GM20431 (cell line): ENCODE results near the gene MAGT1.
"Not testable (repeated sequence)": the region's sequence is repeated elsewhere in the genome, so short reads cannot be mapped to it uniquely, and the experiment has no call there.

Experiments
- in situ Hi-C: fragments of 300-500 bp; cut with MseI, MboI; formaldehyde crosslinking; loops from one replicate; pipeline ENCODE4 v1.15.0; 2020; ENCODE audit warnings: low sequenced_read_pairs; ENCODE audit not compliant: unreplicated experiment

The MAGT1 gene

DNA sequence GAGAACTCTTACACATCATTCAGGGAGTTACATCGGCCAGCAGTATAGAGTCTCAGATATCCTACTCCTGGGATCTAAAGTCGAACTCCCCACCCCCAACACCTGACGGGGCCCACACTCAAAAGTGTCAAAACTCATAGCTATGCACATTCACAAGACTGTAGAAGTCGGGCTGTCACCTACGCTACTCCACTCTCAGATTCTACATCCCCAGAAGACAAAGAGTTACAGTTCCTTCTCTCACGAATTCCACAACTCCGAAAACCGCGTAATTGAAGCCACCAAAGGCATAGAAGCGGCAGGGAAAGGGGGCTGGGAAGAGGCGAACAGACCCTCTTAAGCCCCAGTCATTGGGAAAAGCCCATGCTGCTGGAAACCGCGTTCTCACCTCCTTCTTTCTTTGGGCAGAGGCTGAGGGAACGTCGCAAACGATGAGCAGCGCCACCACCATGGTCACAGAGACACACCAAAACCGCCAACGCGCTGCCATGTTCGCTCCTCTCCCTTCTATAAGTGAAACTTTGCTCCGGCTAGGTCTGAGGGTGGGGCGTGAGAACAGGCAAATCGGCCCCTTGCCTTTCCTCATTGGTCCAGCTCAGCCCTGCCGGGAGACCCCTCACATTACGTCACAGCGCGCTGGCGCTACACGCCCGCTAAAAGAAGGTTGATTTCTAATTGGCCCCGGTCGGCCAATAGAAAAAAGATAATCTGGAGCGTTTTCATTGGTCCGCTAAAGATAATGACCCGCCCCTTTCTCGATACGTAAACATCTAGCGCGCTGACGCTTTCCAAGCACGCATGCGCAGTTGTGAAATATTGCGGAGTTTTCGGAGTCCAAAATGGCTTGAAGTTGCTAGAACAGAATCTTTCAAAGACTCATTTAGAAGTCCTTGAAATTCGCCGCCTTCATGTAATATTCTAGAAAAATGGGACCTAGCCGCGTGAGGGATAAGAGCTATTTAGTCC is at the start of gene MAGT1:
MAGT1 (minus strand) TSS at position 515 of the 966 bp plus-strand sequence; CDS start at position 490, 25 bp downstream.
- in situ Hi-C loops, result no loop called here

GRCh38 chrX:77945031-77945430 is 49.8 kb upstream of the MAGT1 start:
- in situ Hi-C loops, result not testable (repeated sequence)

GRCh38 chrX:77938083-77938680 is 42.9 kb upstream of the MAGT1 start:
- in situ Hi-C loops, result no loop called here

DNA sequence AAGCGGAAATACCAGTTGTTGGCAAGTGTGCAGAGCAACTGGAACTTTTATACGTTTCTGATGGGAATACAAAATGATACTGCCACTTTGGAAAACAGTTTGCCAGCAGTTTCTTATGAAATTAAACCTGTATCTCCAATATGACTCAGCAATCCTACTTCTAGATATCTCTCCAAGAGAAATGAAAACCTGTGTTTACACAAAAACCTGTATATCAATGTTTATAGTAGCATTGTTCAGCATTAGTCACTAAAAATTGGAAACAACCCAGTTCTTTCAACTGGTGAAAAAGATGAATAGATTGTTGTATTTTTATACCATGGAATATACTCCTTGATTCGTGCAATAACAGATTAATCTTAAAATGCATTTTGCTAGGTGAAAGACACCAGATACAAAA is 42.1 kb upstream of the MAGT1 start:
- in situ Hi-C loops, result no loop called here

DNA sequence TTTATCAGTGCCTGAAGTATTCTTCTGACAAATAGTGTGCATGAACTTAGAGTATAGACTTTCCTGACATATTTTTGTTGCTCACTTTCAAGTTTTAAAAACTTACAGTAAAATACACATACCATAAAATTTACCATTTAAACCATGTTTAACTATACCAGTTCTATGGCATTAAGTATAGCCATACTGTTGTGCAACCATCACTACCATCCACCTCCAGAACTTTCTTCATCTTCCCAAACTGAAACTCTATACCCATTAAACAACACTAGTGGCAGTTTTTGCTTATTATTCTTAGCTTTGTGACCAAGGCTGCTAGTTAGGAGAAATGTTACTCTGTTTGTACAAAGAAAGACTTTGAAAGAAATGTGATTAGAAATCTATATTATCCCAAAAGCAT is 41.1 kb upstream of the MAGT1 start:
- in situ Hi-C loops, result no loop called here

DNA sequence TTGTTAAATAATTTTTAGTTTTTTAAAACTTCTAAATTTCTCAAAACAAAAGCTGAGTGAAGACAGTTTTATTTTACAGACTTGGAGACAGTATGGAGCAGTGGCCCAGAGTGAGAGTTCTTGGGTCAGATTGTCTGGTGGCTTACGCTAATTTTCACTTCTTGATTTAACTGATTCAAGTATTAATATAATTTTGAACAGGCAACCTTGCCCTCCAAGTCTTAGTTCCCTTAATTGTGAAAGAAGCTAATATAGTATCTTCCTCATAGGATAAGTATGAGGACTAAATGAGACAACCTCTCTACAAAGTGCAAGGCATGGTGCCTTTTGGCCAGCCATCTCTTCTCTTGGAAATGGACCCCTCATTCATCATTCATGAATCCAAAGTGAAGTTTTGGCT is 40.7 kb upstream of the MAGT1 start:
- in situ Hi-C loops, result no loop called here

DNA sequence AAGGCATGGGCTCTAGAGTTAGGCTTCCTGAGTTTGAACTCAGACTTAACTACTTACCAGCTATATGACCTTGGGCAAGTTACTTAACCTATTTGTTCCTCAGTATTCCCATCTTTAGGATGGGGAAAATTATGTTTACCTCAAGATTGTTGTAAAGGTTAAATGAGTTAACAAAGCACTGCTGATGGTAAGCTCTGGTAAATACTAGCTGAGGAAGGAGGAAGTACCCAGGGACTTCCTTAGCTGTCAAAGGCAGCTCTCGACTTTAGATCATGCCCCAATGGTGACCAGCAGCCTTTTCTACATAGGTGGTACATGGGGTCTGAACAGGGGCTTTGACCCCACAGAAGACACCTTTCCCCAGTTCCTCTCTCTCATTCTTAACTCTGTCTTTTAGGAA is 35.3 kb upstream of the MAGT1 start:
- in situ Hi-C loops, result no loop called here

DNA sequence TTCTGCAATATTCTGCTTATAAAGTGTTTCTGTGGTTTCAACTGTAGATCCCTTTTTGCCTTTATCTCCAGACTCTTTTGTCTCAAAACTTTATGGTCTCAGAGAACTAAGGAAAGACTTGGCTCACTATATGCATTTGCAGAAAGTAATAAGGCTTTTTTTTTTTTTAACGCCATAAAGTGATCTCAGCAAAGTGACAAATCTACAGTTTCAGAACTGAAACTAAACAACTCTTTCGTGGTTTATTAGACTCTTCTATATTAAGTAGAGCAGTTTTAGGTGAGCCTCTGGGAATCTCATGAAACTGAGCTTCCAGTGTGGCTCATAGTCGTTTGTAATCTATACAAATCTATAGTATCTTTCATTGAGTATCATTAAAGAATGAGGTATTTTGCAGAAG is 30.5 kb upstream of the MAGT1 start:
- in situ Hi-C loops, result no loop called here

- in situ Hi-C loops, result no loop called here
Observed at GRCh38 chrX:77924320-77924859, 29.2 kb upstream of the MAGT1 start.

DNA sequence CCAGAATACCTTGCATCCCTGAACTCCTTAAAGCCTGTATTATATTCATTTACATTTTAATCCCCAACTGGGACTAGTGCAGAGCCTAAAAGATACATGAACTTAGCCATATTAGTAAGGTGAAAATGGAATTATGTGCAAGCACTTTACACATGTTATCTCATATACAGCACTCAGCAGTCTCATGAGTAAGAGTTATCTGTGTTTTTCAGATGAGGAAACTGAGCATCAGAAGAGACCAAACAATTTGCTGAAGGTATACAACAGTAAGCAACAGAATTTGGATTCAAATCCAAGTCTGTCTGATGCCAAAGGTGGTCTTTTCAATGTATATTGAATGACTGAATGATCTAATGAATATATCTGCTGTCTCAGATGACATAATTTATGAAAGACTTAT is 27.6 kb upstream of the MAGT1 start:
- in situ Hi-C loops, result no loop called here

DNA sequence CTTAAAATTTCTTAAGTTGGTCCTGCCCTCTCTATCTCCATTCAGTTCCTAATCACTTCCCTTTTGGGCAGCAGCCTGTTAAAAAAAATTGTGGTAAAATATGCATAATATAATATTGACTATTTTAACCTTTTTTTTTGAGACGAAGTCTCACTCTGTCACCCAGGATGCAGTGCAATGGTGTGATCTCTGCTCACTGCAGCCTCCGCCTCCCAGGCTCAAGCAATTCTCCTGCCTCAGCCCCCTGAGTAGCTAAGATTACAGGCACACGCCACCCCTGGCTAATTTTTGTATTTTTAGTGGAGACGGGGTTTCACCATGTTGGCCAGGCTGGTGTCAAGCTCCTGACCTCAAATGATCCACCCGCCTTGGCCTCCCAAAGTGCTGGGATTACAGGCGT is 24.1 kb upstream of the MAGT1 start:
- in situ Hi-C loops, result not testable (repeated sequence)

- in situ Hi-C loops, result no loop called here
Observed at GRCh38 chrX:77918568-77918967, 23.3 kb upstream of the MAGT1 start.

GRCh38 chrX:77917294-77917933 is 22.2 kb upstream of the MAGT1 start:
- in situ Hi-C loops, result no loop called here

DNA sequence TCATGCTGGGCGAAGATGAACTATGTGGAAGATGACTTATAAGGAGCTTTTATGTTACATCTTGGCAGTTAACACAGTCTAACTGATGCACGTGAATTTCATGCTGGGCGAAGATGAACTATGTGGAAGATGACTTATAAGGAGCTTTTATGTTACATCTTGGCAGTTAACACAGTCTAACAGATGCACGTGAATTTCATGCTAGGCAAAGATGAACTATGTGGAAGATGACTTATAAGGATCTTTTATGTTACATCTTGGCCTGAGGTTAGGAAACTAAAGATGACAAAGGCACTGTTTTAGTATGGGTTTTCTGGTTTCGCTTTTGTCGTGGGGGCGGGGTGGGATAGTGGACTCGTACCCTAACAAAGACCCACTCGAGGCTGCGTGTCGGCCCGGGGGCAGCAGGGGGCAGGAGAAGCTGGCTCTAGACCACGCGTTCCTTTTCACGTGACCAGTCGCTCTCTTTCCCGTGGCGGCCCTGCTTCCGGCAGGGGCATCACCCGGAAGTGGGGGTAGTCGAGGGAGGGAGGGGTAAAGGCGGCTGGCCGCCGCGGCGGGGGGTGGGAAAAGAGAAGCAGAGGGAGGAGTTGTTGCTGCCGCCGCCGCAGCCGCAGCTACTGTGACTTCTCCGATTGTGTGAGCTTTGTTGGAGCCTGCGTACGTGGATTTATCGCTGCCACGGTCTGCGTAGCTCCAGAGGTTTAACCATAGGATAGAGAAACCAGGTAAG is 15.0 kb upstream of the MAGT1 start, which contains the start of gene ATP7A:
ATP7A (plus strand) TSS at position 586 of the 733 bp plus-strand sequence. CDS start 60,949 bp downstream, outside the sequence.
- in situ Hi-C loops, result no loop called here

GRCh38 chrX:77901506-77901905 is 6.3 kb upstream of the MAGT1 start:
- in situ Hi-C loops, result no loop called here

DNA sequence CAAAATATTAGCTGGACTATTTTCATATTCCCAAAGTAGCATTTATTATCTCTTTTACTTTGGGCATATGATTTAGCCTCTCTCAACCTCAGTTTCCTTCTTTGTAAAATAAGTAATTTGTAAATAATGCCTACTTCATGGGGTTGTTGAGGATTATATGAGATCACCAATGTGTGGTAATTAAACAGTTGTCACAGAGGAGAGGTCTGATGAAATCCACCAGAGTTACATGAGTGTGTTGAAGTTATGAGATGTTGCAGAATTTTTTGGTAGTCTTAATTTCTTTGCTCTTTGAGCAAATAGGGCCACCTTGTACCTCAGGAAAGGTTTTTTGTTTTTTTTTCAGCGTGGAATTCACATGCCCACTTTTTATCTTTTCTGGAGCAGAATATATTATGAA is 5.5 kb upstream of the MAGT1 start:
- in situ Hi-C loops, result no loop called here

DNA sequence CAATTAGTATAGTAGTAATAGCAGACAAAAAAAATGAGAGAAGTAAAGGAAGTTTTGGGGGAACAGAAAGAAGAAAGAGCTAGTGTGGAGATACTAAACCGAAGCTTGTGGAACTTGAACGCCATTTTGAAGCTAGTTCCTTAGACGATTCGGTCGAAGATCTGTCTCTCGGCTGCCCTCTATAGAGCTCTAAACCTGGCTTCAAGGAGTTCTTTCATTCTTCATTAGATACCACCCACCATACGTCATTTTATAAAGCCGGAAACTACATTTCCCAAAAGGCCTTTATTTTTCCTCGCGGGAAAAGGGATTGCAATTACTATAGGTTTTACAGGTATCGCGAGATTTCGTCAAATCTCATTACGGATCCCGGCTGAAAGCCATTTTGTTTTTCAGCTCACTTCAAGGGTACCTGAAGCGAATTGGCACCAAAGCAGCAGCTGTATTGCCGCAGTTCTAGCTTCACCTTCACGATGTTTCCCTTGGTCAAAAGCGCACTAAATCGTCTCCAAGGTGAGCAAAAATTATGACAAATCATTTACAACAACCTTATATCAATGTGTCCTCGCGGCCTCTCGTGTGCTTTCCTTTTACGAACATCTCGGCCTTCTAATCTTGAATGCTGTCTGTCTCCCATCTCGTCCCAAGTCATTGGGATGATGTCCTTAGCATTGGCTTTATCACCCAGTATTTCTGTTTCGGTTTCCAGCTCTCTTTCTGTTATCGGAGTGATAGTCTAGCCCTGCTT is 4.0 kb upstream of the MAGT1 start, which contains the start of gene COX7B:
COX7B (plus strand) TSS at position 388 of the 748 bp plus-strand sequence; CDS start at position 474, 86 bp downstream.
- in situ Hi-C loops, result no loop called here

GRCh38 chrX:77893713-77894112 is 1.5 kb downstream of the MAGT1 start:
- in situ Hi-C loops, result no loop called here

DNA sequence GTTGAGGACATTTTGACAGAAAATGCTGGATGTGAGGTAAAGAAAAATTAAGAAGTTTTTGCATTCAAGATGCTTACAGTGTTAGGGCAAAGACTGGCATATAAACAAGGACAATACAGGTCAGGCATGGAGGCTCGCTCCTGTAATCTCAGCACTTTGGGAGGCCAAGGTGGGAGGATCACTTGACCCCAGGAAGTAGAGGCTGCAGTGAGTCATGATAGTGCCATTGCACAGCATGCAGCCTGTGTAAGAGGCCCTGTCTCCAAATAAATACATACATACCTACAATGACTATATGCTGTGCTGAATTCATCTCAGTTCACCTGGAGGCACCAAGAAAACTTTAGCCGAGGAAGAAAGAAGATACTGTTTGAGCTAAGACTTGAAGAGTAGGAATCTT is 2.3 kb downstream of the MAGT1 start:
- in situ Hi-C loops, result no loop called here
